Activated T-cell treated with anti-CD3 and anti-CD28 coated beads for 24 hours (primary cell): ENCODE measurements around the gene ARHGAP25.

Experiments
- DNase-seq: peaks from one replicate; pipeline ENCODE4 v3.0.0-alpha.2; 2020; ENCODE audit warnings: low read depth

ARHGAP25 gene

DNA sequence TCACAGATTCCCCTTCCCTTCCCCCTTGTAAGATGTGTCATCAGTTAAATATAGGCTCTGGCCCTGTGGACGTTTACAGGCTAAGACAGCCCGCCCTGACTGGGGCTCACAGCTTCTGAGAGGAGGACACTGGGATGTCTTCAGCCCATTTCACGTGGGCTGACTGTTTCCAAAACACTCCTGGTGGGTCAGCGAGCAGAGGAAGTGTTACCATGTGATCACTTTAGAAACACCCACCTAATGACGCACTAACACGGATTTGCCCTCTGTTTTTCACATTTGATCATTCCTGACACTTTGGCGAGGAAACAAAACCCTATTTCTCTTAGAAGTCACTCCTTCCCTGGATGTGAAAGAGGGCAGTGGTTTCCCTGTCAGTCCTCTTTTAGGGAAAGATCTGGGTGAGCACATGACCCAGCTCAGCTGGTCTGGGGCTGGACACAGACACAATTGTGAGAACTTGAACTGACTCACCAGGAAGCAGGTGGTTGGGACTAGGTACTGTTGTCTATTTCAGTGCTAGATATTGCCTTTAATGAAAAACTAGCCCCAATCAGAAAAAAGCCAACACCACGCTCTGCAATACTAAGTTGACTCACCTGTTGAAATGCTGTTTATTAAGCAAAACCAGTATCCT, 97.7 kb downstream of the ARHGAP25 start:
- DNase-seq: peak; percentile 31

DNA sequence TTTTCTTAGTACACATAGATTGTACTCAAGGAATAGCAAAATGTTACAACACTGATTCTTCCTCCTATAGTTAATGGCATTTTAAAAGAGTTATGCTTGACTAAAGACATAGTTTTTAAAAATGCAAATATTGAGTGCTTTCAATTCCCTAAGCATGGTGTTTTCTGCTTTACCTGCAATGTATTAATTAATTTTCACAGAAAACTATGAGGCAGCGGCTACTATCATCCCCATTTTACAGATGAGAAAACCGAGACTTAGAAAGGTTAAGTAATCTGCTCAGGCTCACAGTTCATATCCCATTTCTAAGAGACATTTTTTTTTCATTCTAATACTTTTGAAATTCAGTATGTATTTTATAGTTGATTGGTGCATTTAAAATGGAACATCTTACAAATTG, 98.6 kb downstream of the ARHGAP25 start:
- no peak for DNase-seq

DNA sequence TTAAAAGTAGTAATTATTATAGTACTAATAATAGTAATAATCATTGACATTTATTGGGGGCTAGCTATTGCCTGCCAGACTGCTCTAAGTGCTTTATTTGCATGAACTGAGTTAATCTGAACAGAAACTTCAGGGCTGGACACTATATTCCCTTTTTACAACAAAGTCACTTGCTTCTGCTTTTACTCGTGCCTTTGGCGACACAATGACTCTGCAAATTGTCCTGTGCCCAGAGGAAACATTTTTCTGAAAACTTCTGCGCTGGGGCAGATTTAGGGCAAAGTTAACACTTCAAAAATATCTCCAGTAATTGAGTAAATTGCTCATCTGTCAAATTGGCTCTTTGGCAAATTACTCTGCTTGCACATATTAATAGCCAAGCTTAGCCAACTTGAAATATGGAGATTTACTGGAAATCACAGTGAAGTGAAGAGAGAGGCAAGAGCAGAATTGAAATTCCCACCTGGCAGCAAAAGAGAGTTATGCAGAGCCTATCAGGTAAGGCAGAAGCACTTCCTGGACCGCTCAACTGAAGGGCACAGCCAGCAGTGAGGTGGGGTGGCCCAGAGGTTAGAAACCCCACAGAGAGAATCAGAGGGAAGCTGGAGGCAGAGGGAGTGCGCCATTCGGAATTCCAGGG, 100.2 kb downstream of the ARHGAP25 start:
- DNase-seq: no peak

DNA sequence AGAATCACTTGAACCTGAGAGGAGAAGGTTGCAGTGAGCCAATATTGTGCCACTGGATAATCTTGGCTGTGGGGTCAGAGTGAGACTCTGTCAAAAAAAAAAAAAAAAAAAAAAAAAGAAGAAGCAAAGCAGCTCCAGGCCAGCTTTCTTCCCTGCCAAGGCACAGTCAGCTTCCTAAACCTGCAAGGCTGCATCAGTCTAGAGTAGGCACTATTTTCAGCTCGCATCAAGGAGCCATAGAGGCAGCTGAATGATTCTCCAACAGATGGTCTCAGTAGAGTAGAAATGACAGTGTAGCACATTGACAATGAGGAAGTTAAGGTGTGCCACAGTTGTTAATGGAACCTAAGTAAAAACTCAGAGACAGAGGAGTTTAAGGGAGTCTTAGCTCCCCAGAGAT, 101.0 kb downstream of the ARHGAP25 start:
- DNase-seq: no peak

DNA sequence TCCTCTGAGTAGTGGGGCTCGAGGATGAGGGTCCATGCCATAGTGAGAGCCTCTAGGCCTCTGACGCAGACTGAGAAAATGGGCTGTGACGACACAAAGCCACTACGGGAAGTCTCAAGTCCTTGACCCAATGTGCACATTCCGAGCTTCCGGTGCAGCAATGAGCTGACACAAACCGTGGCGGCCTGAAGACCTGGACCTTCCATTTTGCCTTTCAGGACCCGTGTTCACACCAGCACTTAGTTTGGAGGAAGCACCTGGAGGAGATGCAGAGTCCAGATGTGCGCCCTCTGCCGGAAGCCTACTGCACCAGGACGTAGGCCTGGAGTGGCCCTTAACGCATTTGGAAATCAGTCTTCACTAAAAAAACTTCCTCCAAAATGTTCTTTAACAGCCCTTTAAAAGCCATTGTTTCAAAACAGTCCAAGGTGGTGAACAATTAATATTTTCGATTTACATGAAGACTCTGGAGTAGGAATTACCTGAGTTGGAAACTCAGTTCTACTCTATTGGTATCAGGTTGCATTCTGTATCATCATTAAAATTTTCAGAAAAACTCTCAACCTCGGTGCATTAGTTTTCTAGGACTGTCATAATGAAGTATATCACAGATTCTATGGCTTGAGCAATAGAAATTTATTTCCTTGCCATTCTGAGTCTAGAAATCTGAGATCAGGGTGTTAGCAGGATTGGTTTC, 102.7 kb downstream of the ARHGAP25 start:
- DNase-seq: peak; percentile 32

DNA sequence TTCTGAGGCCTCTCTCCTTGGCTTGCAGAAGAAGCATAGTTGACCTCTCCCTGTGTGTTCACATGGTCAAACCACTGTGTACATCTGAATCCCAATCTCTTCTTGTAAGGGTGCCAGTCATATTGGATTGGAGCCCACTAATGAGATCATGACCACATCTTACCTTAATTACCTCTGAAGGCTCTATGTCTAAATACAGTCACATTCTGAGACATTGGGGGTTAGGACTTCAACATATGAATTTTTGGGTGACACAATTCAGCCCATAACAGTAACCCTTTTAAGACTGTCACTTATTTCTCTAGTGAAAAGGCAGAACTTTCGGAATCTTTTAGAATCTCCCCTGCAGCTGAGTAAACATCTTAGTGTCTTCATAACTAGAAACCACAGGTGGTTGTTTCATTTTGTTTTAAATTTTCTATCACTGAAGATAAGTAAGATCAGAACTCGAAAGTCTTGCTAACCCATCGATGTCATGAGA, 103.3 kb downstream of the ARHGAP25 start:
- no peak for DNase-seq

DNA sequence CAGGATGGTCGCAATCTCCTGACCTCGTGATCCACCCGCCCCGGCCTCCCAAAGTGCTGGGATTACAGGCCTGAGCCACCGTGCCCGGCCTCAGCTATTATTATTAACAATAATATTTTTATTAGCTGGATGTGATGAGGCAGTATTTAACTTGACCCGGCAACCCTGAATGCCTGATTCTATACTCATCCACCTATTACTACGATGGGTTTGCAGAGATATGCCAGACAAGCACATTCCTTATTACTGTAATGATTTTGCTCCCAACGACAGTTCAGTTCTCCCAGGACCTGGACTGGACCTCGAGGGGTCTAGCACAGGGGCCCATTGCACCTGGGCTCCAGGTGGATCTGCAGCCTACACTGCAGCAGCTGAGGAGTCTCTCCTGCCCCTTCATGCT, 104.0 kb downstream of the ARHGAP25 start:
- no peak for DNase-seq

DNA sequence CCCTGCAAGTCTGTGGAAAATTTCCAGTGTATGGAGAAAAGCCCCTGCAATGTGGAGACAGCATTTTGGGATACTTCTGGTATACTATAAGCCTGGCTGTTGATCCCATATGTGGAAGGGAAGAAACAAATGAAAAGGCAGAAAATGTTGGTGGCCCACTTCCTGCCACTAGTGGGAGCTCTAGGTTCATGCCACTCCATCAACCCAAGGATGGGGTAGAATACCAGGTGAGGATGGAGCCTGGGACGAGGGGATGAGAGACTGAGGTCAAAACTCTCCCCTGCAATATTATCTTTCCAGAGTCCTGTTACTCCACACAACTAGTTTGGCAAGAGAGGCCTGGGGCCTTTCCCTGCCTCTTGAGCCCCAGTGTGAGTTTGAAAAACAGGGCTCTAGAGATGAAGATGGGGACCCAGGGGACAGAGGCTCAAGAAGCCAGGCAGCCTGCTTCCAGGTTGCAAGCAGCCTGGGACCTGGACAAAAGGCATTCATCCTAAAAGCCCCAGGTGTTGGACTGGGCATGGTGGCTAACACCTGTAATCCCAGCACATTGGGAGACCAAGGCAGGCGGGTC, 104.7 kb downstream of the ARHGAP25 start:
- no peak for DNase-seq

DNA sequence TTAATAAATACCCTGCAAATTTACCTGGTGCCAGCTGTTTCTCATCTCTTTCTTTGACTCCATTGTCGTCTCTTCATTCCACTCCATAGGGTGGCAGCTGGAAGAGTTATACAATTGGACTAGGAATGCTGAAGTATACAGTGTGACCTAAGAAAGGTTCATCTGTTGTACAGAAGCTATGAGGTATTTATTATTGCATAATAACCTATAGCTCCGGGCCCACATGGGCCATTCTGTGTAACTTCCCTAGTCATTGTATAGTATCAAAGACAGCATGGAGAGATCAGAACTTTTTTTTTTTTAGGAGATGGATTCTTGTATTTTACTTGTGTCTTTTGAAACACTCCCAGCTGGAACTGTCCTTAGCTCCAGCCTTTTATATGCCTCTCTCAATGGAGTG, 110.4 kb downstream of the ARHGAP25 start:
- DNase-seq: no peak

DNA sequence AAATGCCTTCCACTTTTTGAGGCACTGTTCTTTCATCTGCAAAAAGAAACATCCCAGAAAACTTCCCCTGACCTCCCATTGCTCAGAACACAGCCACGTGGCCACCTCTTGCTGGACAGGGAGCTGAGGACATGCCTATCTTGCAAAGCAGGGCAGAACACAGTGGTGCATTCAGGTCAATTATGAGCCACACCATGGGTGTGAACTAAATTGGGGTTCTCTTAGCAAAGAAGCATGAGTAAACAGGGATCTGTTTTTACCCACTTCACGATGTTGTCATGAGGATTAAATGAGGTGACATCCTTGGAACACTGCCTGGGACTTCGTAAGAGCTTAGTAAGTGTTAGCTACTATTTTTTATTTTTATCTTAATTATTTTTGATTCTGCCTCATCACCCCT, 111.5 kb downstream of the ARHGAP25 start:
- DNase-seq: no peak

DNA sequence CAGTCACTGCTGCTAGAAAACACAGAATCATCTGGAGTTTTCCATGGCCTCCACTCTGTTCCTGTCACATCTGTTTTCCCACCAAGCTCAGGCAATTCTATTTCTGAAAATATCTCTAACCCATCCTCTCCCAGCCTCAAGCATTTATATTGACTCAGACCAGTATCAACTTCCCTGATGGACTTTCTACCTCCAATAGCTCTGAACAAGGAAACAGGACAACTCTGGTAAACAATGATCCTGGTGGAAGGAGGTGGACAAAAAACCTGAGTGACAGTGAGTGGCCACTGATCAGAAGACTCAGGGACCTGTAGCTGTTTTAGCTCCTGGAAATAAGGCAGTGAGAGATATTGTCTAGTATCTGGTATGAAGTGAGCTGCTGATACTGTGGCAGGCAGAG, 113.1 kb downstream of the ARHGAP25 start:
- no peak for DNase-seq

DNA sequence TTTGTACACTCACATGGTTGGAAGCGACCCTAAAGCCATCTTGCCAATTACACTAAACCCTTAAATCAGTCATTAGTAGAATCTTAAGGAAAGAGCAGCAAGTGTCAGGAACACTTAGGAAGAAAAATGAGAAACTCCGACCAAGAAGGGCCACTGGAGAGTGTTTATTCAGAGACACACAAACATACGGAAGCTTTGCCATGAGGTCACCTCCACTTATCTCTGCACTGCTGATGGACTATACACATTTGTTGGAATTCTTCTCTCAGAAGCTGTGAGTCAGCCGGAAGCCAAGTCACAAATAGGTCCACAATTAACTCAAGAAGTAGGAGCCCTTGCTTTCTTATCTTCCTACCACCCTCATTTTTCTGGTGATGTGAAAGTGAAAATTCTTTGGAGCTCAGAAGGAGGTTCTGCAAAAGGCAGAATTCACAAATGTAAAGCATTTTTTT, 115.0 kb downstream of the ARHGAP25 start:
- no peak for DNase-seq

DNA sequence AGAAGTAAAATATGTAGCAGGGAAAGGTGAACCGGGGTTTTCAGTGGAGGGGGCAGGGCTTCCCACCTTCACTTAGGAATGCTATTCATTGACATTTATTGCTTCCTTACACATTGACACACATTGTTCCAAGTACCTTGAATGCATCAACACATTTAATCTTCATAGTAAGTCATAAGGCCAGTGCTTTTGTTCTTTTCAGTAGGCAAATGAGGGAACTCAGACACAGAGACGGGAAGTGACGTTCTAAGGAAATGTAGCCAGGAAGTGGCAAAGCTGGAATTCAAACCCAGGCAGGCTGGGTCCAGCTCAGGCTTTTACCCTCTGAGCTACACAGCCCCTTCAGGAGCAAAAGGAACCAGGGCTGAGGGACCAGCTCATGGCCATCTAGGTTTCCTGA, 115.9 kb downstream of the ARHGAP25 start:
- no peak for DNase-seq

DNA sequence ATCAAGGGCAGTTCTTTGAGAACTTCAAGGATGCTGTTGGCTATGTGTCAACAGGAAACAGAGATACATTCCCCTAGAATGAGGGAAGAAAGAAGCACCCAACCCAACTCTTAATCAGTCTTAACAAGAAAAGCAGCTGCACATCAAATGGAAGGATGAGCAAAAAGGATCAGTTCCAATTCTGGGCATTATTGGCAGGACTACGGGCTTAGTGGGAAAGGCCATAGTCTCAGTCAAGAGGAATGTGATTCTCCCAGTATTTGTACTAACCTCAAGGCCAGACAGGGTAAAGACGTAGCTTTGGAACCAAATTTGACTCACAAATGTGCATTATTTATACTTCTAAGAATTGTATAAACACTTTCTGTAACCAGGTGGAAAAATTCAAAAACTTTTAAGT, 118.4 kb downstream of the ARHGAP25 start:
- no peak for DNase-seq

DNA sequence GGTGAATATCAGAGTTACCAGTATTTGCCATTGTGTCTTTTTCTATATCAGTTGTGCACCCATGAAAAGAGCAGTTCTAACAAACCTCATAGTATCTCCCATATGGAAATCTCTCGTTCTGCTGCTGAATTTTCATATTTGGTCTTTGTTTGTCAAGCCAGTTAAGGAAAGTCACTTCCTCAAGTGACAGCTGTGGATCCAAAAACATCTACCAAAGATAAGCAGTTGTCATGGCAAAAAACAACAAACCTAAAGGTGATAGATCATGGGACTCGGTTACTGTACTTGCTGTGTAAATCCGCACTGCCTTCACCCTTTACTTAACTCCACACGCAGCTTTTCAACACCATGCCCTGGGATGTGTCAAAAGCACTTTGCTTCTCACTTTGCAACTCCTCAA, 119.3 kb downstream of the ARHGAP25 start:
- DNase-seq: no peak

DNA sequence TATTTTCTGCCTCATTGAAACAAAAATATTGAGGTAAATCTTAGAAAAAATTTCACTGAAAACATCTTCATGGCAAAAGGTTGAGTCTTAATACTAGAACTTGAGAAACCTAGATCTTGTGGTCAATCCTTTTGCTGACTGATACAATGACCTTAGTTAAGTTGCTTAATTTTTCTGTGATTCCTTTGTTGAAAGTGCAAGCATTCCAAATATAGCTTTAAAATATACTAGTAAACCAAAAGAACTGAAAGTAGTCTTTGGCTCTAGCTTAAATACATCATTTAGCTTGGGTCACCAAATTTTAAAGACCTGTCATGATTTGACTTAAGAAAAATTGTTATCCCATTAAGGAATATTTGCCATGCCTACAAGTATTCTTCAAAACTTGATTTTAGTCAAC, 119.9 kb downstream of the ARHGAP25 start:
- DNase-seq: no peak

DNA sequence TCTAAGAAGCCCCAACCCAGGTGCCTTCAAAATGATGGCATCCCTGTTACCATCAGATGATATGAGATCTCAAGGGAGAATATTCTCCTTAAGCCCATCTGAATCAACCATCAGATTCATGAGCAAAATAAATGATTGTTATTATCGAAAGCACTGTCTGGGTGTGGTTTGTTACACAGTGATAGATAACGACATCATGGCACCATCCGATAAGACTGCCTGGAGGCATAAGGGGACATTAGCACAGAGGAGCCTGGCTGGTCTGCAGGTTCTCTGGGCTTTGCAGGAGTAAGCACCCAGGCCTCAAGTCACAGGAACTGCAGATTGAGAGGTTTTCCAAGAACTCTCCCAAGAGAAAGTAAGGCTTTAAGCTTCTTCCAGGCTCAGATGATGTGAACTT, 120.9 kb downstream of the ARHGAP25 start:
- no peak for DNase-seq

DNA sequence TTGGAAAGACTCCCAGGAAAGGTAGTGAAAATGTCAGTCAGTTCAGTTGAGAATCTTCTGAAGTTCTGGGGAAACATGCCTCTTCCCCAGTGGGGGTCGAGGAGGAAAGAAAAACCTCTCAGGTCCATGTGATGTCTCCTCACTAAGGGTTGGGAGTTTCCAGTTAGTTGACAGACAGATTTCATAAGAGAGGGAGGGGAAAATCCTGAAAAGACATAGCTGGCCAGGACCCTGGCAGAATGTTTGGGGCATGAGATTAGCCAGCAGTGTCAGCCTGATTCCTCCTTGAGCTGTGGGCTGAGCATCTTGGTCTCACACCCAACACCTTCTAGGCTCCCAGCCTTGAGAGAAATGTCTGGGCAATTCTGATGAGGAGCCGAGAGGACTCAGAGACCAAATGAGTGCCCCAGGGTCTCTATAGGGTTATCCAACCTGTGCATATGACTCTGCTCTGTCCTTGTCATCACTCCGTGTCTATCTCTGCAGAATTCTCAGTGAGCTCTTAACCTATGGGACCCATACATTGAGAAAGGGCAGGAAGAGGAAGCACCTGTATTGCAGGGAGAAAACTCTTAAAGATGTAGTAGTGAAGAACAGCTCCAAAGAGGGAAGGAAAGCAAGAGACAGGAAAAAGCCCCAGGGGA, 122.7 kb downstream of the ARHGAP25 start:
- no peak for DNase-seq

DNA sequence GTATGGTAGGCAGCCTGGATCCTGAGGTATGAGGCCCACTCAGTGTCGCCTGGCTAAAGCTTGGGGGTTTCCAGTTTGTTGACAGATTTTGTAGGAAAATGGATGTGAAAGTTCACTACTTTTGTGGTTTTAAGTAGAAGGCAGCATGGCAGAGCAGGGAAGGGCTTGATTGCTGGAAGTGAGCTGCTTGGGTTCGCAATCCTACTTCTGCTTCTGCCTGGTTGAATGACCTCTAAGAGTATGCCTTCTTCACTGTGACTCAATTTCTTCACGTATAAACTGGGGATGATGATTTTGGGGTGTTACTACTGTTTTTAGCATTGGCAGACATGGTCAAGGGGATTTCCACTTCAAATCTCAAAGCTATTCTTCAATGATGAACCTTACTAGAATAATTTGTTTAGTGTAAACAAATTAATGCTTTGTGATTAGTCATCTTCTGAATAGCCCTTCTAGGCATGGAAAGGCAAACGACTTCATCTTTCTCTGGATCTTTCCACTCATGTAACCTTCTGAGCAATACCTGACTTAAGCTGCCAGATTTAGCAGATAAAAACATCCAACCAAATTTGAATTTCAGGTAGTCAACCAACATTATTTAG, 123.3 kb downstream of the ARHGAP25 start:
- DNase-seq: no peak

DNA sequence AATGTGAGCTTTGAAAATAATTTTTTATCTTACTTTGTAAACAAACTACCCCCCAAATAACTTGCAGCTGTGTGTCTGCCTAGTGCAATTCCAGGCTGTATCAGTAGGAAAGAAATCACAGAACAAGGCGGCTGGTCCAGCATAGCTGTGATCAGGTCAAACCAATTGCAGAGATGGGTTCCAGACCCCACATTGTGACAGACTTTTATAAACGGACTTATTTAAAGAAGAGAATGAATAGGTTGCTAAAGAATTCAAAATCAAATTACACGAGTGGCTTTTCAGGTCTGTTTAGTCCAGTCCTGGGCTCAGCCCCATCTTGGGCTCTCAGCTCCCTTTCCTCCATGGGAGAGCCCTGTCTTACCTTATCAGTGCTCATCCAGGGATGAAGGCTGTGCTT, 125.5 kb downstream of the ARHGAP25 start:
- DNase-seq: no peak

DNA sequence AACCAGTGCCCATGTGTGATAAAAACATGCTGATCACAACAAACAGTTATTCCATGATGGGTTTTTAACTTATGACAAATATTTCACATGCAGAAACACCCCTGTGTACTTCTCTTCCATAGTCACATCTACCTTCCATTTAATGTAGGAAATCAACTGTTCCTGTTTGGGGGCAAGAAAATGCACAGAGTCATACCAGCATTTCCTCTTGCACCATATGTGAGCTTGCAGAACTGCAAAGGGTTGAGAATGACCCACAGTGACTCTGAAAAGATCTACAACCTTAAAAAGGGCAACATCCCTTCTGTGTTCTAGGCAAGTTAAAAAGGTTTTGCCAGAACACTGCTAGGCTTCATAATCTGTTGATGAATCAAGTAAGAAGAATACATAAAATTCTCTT, 126.7 kb downstream of the ARHGAP25 start:
- no peak for DNase-seq

DNA sequence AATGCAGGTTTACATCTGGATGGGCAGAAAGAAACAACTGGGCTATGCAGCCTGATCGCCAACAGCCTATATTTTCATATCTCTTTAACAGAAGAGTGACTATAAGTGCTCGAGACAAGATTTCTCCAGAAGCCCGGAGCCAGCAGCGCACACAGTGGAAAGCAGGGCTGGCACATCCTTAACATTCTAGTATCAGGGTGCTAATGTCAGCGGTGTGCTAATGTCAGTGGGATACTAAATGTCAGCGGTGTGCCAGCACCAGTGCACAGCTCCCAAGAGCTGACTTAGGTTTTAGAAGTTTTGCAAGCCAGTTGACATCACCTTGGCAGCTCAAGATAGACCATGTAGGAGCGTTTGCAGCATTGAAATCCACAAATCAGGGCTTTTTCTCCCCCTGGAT, 128.3 kb downstream of the ARHGAP25 start:
- no peak for DNase-seq
